ENCODE results near the gene QSOX1.
A peak's percentile ranks its signal among the peaks of the same experiment; 100 is the strongest.

The QSOX1 gene

GRCh38 chr1:180211860-180212229, 57.2 kb downstream of the QSOX1 start:
- no peak for DNase-seq (ENCODE audit: low read depth in 2 of 3, low spot score in 2 of 3)

DNA sequence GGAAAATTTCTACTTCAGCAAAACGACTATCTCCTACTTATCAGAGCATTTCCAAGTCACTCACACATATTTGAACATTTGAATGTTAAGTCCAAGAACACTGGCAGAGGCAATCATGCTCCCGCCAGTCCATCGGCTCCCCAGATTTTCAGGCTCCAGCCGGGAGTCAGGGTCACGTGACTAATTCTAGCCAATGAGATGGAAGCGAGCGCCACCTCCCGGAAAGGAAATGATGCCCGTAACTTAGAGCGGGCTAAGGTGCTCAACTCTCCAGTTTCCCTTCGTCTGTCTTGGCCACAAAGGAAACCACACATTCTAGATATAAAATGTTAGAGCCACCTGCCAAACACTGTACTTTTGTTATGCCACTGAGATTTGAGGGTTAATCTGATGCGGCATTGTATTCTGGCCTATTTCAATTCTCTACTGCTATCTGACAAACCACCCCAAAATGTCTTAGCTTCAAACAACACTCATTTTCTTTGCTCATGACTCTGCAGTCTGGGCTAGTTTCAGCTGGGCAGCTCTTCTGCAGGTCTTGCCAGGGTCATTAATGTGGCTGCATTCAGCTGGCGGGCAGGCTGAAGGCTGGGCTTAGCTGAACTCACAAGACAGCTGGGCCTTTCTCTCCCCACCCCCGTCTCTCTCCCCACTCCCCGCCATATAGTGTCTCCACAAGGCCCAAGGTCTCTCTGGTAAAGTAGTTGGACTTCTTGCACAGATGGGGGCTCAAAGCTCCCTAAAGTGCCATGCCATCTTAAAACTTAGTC, 58.9 kb downstream of the QSOX1 start:
- peak in 1 of 3 experiments; percentile 49 for DNase-seq (ENCODE audit: low read depth in 2 of 3, low spot score in 2 of 3)

DNA sequence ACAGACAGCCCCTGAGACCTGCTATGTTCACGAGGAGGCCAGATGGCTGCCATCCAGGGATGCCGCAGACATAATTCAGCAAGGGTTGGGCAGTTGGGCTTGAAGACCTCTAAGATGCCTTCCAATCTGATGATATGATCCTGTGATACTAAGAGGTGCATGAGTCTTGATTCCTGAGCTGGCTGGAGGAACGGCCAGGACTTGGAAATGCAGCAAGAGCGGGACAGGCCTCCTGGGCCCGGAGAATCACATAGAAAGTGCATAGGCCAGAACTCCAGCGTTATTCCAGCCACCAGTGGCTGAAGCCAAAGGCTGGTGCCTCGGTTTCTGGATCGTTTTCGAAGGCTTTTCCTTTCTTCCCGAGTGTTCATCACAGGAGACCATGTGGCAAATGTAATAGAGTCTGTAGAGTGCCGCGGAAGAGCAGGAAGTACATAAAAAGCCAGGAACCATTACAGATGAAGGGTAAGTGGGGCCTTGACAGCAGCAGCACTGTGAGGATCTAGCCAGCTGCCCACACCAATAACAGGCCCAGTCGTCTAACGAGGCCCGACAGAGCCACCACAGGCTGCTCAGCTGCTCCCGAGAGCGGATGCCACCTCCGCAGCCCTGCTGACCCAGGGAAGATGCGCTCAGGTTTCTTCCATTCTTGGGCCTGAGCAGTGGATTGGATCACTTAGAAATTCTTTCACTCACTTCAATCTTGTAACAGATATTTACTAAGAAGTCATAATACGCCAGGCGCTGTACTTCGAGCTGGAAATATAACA, 61.4 kb downstream of the QSOX1 start:
- DNase-seq (ENCODE audit: low read depth in 2 of 3, low spot score in 2 of 3), result no peak

DNA sequence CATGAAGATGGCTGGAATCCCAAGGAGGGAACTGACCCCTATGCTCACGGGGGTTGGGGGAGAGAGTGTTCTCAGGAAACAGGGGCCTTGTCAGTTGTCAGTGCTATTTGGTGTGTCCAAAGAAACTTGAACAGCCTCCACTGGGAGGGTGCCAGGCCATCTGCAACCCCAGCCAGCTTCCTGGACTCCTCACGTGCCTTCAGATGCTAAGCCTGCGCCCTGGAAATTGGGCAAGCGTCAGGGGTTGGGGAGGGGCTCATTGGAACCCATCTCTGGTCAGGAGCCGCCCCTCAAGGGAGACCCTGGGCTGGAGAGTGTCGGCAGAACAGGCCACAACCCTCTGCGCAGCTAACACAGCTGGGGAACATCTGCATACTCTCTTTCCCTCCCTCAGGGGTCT, 62.3 kb downstream of the QSOX1 start:
- no peak for DNase-seq (ENCODE audit: low read depth in 2 of 3, low spot score in 2 of 3)

- DNase-seq (ENCODE audit: low read depth in 2 of 3, low spot score in 2 of 3), result no peak
Measured at GRCh38 chr1:180218806-180219765, 64.4 kb downstream of the QSOX1 start.

DNA sequence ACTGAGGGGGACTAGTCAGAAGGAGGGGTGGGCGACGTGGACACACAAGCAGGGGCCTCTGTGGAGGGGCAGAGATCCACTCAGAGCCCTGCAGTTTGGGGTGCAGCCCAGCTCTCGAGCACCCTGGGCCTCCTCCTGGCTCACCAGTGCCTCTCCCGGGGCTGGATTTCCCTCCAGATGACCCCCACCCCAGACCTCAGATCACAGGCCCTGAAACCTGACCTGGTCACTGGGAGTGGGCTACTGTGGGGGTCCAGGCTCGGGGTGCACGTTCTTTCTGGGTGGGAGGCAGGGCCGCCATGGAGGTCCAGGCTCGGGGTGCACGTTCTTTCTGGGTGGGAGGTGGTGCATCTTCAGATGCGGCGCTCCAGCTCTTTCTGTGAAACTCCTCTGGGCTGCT, 65.1 kb downstream of the QSOX1 start:
- DNase-seq (ENCODE audit: low read depth in 2 of 3, low spot score in 2 of 3), result no peak

GRCh38 chr1:180221462-180221861, 66.8 kb downstream of the QSOX1 start:
- DNase-seq (ENCODE audit: low read depth in 2 of 3, low spot score in 2 of 3), result no peak

DNA sequence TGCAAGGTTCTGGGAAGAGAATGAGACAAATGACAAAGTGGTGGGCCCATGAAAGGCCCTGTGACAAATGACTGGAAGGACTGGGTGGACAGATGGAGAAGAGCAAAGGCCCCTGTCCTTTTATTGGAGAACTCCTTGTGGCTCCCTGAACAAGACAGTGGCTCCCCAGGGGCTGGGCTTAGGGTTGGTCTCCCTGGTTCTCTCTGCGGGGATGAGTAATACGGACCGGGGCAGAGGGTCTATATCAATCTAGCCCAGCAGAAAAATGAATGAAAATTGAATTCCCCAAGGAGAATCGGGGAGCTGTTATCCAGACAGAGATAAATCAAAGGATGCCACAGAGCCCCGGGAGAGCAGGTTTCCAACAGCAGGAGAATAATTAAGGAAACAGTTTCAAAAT, 70.2 kb downstream of the QSOX1 start:
- no peak for DNase-seq (ENCODE audit: low read depth in 2 of 3, low spot score in 2 of 3)

DNA sequence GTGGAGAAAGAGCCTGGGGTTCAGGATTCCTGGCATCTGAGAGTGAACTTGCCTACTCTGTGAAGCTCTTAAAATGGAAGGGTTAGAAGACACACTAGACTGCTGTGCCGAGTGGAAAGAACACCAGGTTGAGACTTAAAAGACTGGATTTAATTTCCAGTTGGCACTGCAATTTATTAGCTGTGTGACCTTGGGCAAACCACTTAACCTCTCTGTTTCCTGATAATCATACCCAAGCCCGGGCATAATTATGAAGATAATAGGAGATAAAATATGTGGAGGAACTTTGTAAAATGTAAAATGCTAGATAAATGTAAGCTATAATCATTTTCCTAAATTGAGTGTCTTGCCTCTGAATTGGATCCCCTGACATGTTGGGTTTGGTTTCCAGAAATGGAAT, 70.7 kb downstream of the QSOX1 start:
- DNase-seq (ENCODE audit: low read depth in 2 of 3, low spot score in 2 of 3), result no peak

DNA sequence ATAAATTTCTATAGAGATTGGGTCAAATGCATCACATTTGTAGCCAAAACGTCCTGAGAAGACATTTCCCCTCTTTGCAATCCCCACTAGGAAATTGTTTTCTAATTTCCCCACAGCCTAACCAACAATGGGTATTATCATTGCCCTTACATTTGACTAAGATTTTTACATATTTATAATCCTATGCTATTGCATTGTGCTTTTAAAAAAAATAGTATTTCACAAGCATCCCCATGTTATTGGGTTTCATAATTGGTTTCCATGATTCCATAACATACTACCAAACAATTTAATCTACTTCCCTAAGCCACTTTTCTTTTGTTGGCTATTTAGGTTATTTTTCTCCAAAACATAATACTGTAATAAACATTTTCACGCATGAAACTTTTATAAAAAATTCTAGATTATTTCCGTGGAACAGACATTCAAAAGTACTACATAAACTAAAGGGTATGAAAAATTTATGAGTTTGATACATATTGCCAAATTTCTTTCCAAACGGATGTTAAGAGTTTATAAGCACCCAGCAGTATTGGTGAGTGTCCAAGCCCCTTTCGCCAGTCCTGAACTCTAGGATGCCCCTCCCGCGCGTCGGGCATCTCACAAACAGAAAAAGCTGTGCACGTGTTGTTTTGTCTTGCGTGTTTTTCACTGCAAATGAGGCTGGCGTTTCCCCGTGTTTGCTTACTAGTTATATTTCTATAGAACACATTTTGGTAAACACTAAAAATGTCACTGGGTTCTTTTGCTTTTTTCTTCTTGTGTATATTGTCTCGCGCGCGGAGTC, 73.4 kb downstream of the QSOX1 start:
- no peak for DNase-seq (ENCODE audit: low read depth in 2 of 3, low spot score in 2 of 3)

- DNase-seq (ENCODE audit: low read depth in 2 of 3, low spot score in 2 of 3), result no peak
Measured at GRCh38 chr1:180228648-180229482, 74.2 kb downstream of the QSOX1 start.

- DNase-seq (ENCODE audit: low read depth in 2 of 3, low spot score in 2 of 3), result no peak
Measured at GRCh38 chr1:180229483-180230415, 75.1 kb downstream of the QSOX1 start, which contains the start of gene LHX4. Gene LHX4, plus strand, starts transcription at chr1:180230264. Its CDS starts 266 bp downstream, at chr1:180230530.

DNA sequence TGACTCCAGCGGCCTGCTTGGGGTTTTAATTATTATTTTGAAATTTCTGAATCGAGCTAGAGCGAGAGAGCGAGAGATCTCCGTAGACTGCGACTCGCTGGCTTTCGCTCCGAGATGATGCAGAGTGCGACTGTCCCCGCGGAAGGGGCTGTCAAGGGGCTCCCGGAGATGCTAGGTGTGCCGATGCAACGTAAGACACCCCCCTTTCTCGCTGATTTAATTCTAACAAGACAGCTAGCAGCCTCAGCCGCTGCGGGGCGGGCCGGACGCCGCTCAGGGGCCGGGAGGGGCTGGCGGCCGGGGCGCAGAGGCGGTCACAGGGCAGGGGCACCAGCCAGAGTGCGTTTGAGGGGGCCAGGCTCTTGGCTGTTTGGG, 75.7 kb downstream of the QSOX1 start:
- no peak for DNase-seq (ENCODE audit: low read depth in 2 of 3, low spot score in 2 of 3)

GRCh38 chr1:180230791-180231505, 76.3 kb downstream of the QSOX1 start:
- no peak for DNase-seq (ENCODE audit: low read depth in 2 of 3, low spot score in 2 of 3)

- DNase-seq (ENCODE audit: low read depth in 2 of 3, low spot score in 2 of 3), result no peak
Measured at GRCh38 chr1:180231506-180231921, 76.8 kb downstream of the QSOX1 start.

DNA sequence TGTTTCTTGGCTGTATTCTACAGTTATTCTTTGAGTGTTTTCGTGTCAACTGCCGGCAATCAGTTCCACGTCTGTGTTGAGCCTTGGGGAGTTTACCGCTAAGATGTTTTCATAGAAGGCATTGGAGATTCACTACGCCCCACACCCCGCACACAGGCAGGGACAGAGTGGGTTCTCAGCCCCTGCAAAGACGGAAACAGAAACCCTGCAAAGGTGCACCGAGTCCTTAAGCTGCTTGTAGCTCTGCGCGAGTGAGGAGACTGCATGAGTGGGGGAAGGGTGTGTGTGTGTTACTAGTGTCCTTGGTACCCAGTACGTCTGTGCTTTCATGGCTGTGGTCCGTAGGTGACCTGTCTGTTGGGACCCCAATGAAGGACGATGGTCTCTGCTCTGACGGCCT, 77.3 kb downstream of the QSOX1 start:
- DNase-seq (ENCODE audit: low read depth in 2 of 3, low spot score in 2 of 3), result no peak

DNA sequence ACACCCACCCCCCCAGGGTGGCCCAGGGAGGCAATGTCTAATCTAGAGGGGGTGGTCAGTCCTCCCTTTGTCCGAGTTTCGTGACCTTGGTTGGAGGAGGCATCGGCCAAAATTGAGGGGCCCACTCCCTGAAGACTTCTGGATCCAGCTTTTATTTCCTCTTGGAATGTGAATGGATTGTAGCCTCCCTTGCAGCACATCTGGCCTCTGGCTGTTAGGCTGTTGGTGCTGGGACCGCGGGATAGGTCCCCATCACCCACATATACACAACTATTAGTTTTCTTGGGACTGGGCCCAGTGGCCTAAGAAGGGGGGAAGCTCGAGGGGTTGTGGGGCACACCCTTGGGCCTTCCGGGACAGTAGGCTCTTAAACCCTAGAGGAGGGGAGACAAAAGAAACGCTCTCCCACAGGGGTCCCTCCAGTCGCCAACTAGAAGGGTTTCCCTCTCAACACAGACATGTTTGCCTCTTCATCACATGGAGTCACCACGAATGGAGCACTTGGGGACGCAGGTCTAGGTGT, 77.9 kb downstream of the QSOX1 start:
- DNase-seq (ENCODE audit: low read depth in 2 of 3, low spot score in 2 of 3), result no peak
